OCI-LY1 (cell line): ENCODE data around the gene LSP1.

Experiments
- H2AFZ ChIP-seq: fragments of 200-600 bp; sonication (generic), shearing (Covaris generic); 2 replicates; pipeline ENCODE4 v1.6.0; 2014; ENCODE audit warnings: antibody characterized with exemption, mild to moderate bottlenecking, low read length
- H3F3A ChIP-seq: fragments of 200-600 bp; sonication (generic), shearing (Covaris generic); 2 replicates; pipeline ENCODE4 v1.6.0; 2014; ENCODE audit warnings: mild to moderate bottlenecking, antibody characterized with exemption, low read length, moderate library complexity; ENCODE audit not compliant: insufficient read depth
- H3K27ac ChIP-seq: fragments of 200-600 bp; sonication (generic); 2 replicates; pipeline ENCODE4 v1.5.1; 2014; ENCODE audit warnings: low read length, mixed run types, mild to moderate bottlenecking, low read depth; ENCODE audit not compliant: poor library complexity, severe bottlenecking
- H3K27me3 ChIP-seq: fragments of 200-600 bp; sonication (generic); 2 replicates; pipeline ENCODE4 v1.6.0; 2014; ENCODE audit warnings: antibody characterized with exemption, mild to moderate bottlenecking, low read length, moderate library complexity; ENCODE audit not compliant: insufficient read depth
- H3K36me3 ChIP-seq: fragments of 200-600 bp; sonication (generic); 2 replicates; pipeline ENCODE4 v1.6.1; 2014; ENCODE audit warnings: mild to moderate bottlenecking, antibody characterized with exemption, low read length, moderate library complexity, mixed read lengths; ENCODE audit not compliant: insufficient read depth
- H3K4me1 ChIP-seq: fragments of 200-600 bp; sonication (generic); 2 replicates; pipeline ENCODE4 v1.5.1; 2014; ENCODE audit warnings: mild to moderate bottlenecking, low read length, moderate library complexity; ENCODE audit not compliant: insufficient read depth, severe bottlenecking
- H3K4me2 ChIP-seq: fragments of 200-600 bp; sonication (generic), shearing (Covaris generic); 2 replicates; pipeline ENCODE4 v1.6.1; 2014; ENCODE audit warnings: low read length
- H3K4me3 ChIP-seq: fragments of 200-600 bp; sonication (generic); 2 replicates; pipeline ENCODE4 v1.5.1; 2014; ENCODE audit warnings: low read length, low read depth, mild to moderate bottlenecking, mixed read lengths; ENCODE audit not compliant: poor library complexity, severe bottlenecking
- H3K79me2 ChIP-seq: fragments of 200-600 bp; shearing (Covaris generic); 2 replicates; pipeline ENCODE4 v1.6.1; 2016; ENCODE audit warnings: mixed run types, low read length, mixed read lengths; ENCODE audit not compliant: insufficient read depth
- H3K9ac ChIP-seq: fragments of 200-600 bp; sonication (generic), shearing (Covaris generic); 2 replicates; pipeline ENCODE4 v1.6.1; 2014; ENCODE audit warnings: mild to moderate bottlenecking, low read length, mixed read lengths
- H3K9me2 ChIP-seq: fragments of 200-600 bp; sonication (generic), shearing (Covaris generic); 2 replicates; pipeline ENCODE4 v1.6.1; 2014; ENCODE audit warnings: low read depth, mild to moderate bottlenecking, low read length, mixed read lengths
- H3K9me3 ChIP-seq: fragments of 200-600 bp; shearing (Covaris generic); 2 replicates; pipeline ENCODE4 v1.6.1; 2014; ENCODE audit warnings: low read length, mixed read lengths
- H4K20me1 ChIP-seq: fragments of 200-600 bp; sonication (generic), shearing (Covaris generic); 2 replicates; pipeline ENCODE4 v1.6.0; 2016; ENCODE audit warnings: mild to moderate bottlenecking, low read length; ENCODE audit not compliant: insufficient read depth
- EZH2 ChIP-seq: fragments of 200-600 bp; sonication (generic), shearing (Covaris generic); IDR thresholded peaks from 2 replicates; pipeline ENCODE4 v1.8.0; 2017; ENCODE audit warnings: borderline replicate concordance, mixed run types, mild to moderate bottlenecking, antibody characterized with exemption, low read length, moderate library complexity, mixed read lengths
- TF ChIP-seq, protein P1 (sequence below): fragments of 200-600 bp; sonication (generic), shearing (Covaris generic); IDR thresholded peaks from 2 replicates; pipeline ENCODE4 v1.5.1; 2017; ENCODE audit warnings: mild to moderate bottlenecking, antibody characterized with exemption, low read length, moderate library complexity, mixed read lengths

LSP1 gene

DNA sequence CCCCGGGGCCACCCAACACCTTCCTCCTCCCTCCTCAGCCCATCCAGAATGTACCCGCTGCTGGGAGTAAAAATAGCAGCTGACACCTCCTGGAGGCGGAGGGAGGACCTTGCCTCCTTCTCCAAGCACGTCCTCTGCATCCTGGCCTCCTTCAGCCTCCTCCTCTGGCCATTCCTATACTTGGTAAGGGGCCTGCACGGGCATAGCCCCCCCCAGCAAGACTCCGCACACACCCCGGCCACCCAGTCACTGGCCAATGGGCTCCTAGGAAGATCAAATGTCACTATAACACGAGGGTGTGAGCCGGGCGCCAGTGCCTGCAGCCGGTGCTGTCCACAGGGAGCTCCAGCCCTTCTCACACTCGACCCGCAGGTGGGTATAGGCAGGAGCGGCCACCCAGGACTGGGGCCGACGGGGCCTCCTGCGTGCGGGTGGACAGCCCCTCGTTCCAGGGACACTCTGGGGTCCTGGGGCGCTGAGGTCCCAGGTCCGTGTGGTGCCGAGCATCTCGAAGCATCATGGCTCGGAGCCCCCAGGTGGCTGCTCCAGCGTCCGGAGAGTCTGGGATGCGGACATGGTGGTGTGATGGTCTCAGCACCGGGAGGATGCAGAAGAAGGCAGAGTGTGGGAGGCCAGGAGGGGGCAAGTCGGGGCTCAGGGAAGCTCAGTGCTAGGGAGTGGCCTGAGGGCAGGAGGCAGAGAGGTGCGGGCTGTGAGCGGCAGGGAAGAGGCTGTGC is 66.7 kb downstream of the LSP1 start, which contains the start of gene TNNT3:
Gene TNNT3, plus strand, starts transcription at position 313 of the 737 bp plus-strand sequence. CDS start 3,172 bp downstream, outside the sequence.
- Histone ChIP-seq H4K20me1 (no peaks in the 10 kb centered on the region), H3K4me3 (no peak within 1 kb of the TSS), H3K4me1 (no peaks in the 10 kb centered on the region), H3K9me3 (no peaks in the 10 kb centered on the region), H3K27ac (no peak within 1 kb of the TSS), H3K4me2 (no peak within 1 kb of the TSS), H3K27me3 (peaks cover 4% of the 10 kb centered on the region; the same call in 1 of the 2 replicates), H3F3A (no peaks in the 10 kb centered on the region), H3K36me3 (no peaks in the 10 kb centered on the region), H2AFZ (no peak within 1 kb of the TSS), H3K79me2 (no peaks in the 10 kb centered on the region), H3K9ac (no peak within 1 kb of the TSS), H3K9me2 (no peaks in the 10 kb centered on the region)
- no peak for TF ChIP-seq EZH2
- TF ChIP-seq, protein P1, sequence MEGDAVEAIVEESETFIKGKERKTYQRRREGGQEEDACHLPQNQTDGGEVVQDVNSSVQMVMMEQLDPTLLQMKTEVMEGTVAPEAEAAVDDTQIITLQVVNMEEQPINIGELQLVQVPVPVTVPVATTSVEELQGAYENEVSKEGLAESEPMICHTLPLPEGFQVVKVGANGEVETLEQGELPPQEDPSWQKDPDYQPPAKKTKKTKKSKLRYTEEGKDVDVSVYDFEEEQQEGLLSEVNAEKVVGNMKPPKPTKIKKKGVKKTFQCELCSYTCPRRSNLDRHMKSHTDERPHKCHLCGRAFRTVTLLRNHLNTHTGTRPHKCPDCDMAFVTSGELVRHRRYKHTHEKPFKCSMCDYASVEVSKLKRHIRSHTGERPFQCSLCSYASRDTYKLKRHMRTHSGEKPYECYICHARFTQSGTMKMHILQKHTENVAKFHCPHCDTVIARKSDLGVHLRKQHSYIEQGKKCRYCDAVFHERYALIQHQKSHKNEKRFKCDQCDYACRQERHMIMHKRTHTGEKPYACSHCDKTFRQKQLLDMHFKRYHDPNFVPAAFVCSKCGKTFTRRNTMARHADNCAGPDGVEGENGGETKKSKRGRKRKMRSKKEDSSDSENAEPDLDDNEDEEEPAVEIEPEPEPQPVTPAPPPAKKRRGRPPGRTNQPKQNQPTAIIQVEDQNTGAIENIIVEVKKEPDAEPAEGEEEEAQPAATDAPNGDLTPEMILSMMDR = no peak

GRCh38 chr11:1920128-1920908 is 67.4 kb downstream of the LSP1 start:
- H3K9me2 ChIP-seq = no peaks in the 10 kb centered on the region
- H3K4me3 ChIP-seq = no peak overlapping the region
- H3K4me1 ChIP-seq = no peaks in the 10 kb centered on the region
- no peaks in the 10 kb centered on the region for H3F3A ChIP-seq
- H2AFZ ChIP-seq = no peak overlapping the region
- H3K9ac ChIP-seq = no peak overlapping the region
- H3K9me3 ChIP-seq = no peaks in the 10 kb centered on the region
- H3K27me3 ChIP-seq = peaks cover 4% of the 10 kb centered on the region; the same call in 1 of the 2 replicates
- H3K79me2 ChIP-seq = no peaks in the 10 kb centered on the region
- H3K4me2 ChIP-seq = no peak overlapping the region
- H3K36me3 ChIP-seq = no peaks in the 10 kb centered on the region
- no peaks in the 10 kb centered on the region for H4K20me1 ChIP-seq
- TF ChIP-seq, protein P1 = no peak
- no peak for TF ChIP-seq EZH2
- H3K27ac ChIP-seq = no peak overlapping the region

GRCh38 chr11:1920909-1921573 is 68.2 kb downstream of the LSP1 start:
- H3K4me3 ChIP-seq = no peak overlapping the region
- no peaks in the 10 kb centered on the region for H3K4me1 ChIP-seq
- no peaks in the 10 kb centered on the region for H3K36me3 ChIP-seq
- H3K9ac ChIP-seq = no peak overlapping the region
- H3K27ac ChIP-seq = no peak overlapping the region
- TF ChIP-seq EZH2 = no peak
- TF ChIP-seq, protein P1 = no peak
- no peaks in the 10 kb centered on the region for H4K20me1 ChIP-seq
- no peak overlapping the region for H3K4me2 ChIP-seq
- no peaks in the 10 kb centered on the region for H3K9me2 ChIP-seq
- no peaks in the 10 kb centered on the region for H3K79me2 ChIP-seq
- H3F3A ChIP-seq = no peaks in the 10 kb centered on the region
- peaks cover 9% of the 10 kb centered on the region; the same call in 1 of the 2 replicates for H3K27me3 ChIP-seq
- H3K9me3 ChIP-seq = no peaks in the 10 kb centered on the region
- no peak overlapping the region for H2AFZ ChIP-seq
